Activated CD4-positive, alpha-beta T cell treated with anti-CD3 and anti-CD28 coated beads, Interleukin-2, amount 10 ng/mL, durations not matched to agents 24 days and 14 days (primary cell): ENCODE results near the gene ADGRG1. TPM values are rescaled to one million over a fixed set of nuclear protein-coding genes. Genes with fewer than 3 reads are reported as not detected.

Experiments used
- DNase-seq: peaks from one replicate; pipeline ENCODE4 v3.0.0; 2022
- H3K27ac Mint-ChIP-seq: one replicate; pipeline ENCODE4 v1.8.0; 2022; ENCODE audit warnings: mild to moderate bottlenecking, mixed read lengths
- H3K27me3 Mint-ChIP-seq: one replicate; pipeline ENCODE4 v1.8.0; 2022; ENCODE audit warnings: mixed read lengths
- H3K36me3 Mint-ChIP-seq: one replicate; pipeline ENCODE4 v1.8.0; 2022; ENCODE audit warnings: low read depth, mild to moderate bottlenecking, mixed read lengths
- H3K4me1 Mint-ChIP-seq: one replicate; pipeline ENCODE4 v1.8.0; 2021; ENCODE audit warnings: mixed read lengths
- H3K4me3 Mint-ChIP-seq: one replicate; pipeline ENCODE4 v1.8.0; 2022; ENCODE audit warnings: mild to moderate bottlenecking, moderate library complexity, mixed read lengths
- H3K9me3 Mint-ChIP-seq: one replicate; pipeline ENCODE4 v1.8.0; 2021; ENCODE audit warnings: mixed read lengths
- intact Hi-C: fragments of 100-400 bp; cut with micrococcal nuclease; formaldehyde crosslinking; loops from one replicate; pipeline ENCODE4 v1.15.1; 2023
- total RNA-seq: library from RNA; stranded (reverse); gene quantifications from 2 replicates; pipeline ENCODE4 v1.2.3, GENCODE V29; 2022

ADGRG1 gene
- total RNA-seq, 1 donor from 2014 or later: 4.8 TPM

DNA sequence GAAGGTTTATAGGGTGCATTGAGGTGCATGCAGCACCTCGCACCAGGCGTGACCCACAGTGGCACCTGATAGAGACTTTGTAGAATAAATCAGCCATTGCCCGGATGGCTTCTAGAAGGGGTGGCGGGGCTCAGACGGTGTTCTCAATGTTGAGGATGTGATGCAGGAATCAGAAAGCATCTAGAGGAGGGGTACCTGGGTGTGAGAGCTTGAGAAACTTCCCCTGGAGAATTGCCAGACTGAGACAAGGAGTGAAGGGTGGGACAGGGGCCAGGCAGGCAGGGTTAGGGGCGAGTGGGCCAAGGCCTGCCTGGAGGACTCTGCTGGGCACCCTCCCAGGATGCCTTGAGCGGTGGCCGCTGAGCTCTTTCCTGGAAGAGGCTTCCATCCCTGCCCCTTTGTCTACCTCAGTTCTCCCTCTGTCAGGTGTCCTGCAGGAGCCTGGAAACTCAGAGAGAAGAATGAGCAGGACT is 9.3 kb upstream of the ADGRG1 start:
- H3K4me1 Mint-ChIP-seq: peaks cover 8% of the 10 kb centered on the region
- DNase-seq: no peak
- H3K27ac Mint-ChIP-seq: no peak overlapping the region
- intact Hi-C loops: no loop called here
- H3K36me3 Mint-ChIP-seq: no peaks in the 10 kb centered on the region
- H3K27me3 Mint-ChIP-seq: no peaks in the 10 kb centered on the region
- H3K4me3 Mint-ChIP-seq: no peak overlapping the region
- no peaks in the 10 kb centered on the region for H3K9me3 Mint-ChIP-seq

GRCh38 chr16:57619606-57620334 is 8.7 kb upstream of the ADGRG1 start:
- H3K36me3 Mint-ChIP-seq: no peaks in the 10 kb centered on the region
- peaks cover 5% of the 10 kb centered on the region for H3K4me1 Mint-ChIP-seq
- H3K27me3 Mint-ChIP-seq: no peaks in the 10 kb centered on the region
- intact Hi-C loops: no loop called here
- no peaks in the 10 kb centered on the region for H3K9me3 Mint-ChIP-seq
- no peak for DNase-seq
- no peak overlapping the region for H3K27ac Mint-ChIP-seq
- H3K4me3 Mint-ChIP-seq: no peak overlapping the region

GRCh38 chr16:57620335-57621231 is 7.8 kb upstream of the ADGRG1 start:
- H3K27me3 Mint-ChIP-seq: peaks cover 7% of the 10 kb centered on the region

GRCh38 chr16:57621521-57622271 is 6.7 kb upstream of the ADGRG1 start:
- Mint-ChIP-seq H3K4me1 (no peaks in the 10 kb centered on the region), H3K27ac (no peak overlapping the region), H3K36me3 (no peaks in the 10 kb centered on the region), H3K27me3 (peaks cover 7% of the 10 kb centered on the region), H3K9me3 (no peaks in the 10 kb centered on the region), H3K4me3 (no peak overlapping the region)
- no peak for DNase-seq
- intact Hi-C loops: no loop called here

More at GRCh38 chr16:57620335-57621231, 7.8 kb upstream of the ADGRG1 start:
- no peak overlapping the region for H3K4me3 Mint-ChIP-seq
- H3K27ac Mint-ChIP-seq: no peak overlapping the region
- intact Hi-C loops: no loop called here
- H3K4me1 Mint-ChIP-seq: no peaks in the 10 kb centered on the region
- DNase-seq: no peak
- H3K36me3 Mint-ChIP-seq: no peaks in the 10 kb centered on the region
- no peaks in the 10 kb centered on the region for H3K9me3 Mint-ChIP-seq

DNA sequence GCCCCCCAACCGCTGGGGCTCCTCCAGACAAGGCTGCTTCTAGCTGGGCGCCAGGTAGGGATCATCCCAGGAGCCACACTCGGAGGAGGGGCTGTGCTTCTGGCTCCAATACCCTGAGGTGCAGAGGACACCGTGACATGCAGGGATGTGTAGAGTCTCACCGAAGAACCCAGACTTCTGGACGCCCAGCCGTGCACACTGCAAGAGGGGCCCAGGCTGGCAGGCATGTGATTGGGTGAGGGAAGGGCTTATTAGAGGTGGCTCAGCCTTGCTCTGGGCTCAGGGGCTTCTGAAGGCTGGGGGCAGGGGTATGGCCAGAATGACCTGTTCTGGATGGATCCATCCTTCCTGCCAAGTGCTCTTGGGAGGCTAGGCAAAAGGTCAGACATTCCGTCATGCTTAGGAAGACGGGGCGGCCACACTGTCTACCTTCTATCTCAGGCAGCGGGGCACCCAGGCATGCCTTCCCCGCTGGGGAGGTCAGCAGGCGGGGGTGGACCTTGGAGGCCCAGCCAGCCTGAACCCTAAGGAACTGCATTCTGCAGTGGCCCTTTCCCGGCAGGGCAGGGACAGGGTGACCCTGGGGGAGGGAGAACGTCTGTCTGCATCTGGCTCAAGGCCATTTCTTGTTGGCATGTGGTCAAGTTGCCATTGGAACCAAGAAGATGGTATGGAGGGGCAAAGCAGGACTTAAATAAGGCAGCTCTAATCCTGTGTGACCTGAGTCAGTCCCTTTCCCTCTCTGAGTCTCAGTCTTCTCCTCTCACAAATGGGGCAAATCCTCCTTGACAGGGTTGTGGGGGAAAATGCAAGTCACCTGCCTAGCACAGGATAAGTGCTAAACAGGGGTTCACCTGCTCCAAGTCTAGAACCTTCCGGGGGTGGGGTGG is 5.8 kb upstream of the ADGRG1 start:
- Mint-ChIP-seq H3K27me3 (peaks cover 7% of the 10 kb centered on the region), H3K4me1 (no peaks in the 10 kb centered on the region), H3K9me3 (no peaks in the 10 kb centered on the region), H3K36me3 (no peaks in the 10 kb centered on the region), H3K4me3 (no peak overlapping the region), H3K27ac (no peak overlapping the region)
- DNase-seq: no peak
- intact Hi-C loops: no loop called here

DNA sequence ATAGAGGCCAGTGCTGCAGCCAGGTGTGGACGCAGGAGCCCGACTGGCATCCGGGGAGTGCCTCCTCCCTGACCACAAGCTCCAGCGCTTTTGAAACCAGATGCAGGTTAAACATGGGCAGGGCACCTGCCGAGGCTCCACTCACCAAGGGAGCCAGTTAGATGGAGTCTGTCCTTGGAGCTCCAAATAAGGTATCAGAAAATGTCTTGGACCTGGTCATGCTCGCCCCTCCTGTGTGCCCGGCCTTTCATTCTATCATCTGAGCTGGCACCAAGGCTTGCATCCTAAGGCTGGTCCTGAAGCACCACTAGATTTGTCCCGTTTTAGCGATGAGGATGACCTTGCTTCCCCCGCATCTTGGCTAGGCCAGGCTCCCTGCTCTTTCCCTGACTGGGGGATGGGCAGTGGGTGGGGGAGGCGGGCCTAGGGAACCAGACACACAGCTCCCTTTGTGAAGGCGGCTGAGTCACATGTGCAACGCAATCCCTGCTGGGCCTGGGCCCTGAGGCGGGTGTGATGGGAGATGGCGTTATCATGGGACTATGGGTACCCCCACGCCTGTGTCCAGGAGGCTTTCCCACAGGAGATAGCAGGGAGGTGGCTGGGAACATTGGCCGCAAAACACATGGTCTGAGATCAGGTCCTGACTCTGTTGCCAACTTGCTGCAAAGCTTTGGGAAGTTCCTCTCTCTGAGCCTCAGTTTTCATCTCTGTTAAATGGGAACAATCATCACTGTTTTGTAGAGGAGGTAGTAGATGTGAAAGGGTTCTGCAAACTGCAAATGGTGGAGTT is 5.0 kb upstream of the ADGRG1 start:
- no peaks in the 10 kb centered on the region for H3K36me3 Mint-ChIP-seq
- intact Hi-C loops: no loop called here
- peaks cover 7% of the 10 kb centered on the region for H3K27me3 Mint-ChIP-seq
- DNase-seq: no peak
- H3K4me1 Mint-ChIP-seq: peaks cover 5% of the 10 kb centered on the region
- H3K4me3 Mint-ChIP-seq: no peak overlapping the region
- no peak overlapping the region for H3K27ac Mint-ChIP-seq
- no peaks in the 10 kb centered on the region for H3K9me3 Mint-ChIP-seq

DNA sequence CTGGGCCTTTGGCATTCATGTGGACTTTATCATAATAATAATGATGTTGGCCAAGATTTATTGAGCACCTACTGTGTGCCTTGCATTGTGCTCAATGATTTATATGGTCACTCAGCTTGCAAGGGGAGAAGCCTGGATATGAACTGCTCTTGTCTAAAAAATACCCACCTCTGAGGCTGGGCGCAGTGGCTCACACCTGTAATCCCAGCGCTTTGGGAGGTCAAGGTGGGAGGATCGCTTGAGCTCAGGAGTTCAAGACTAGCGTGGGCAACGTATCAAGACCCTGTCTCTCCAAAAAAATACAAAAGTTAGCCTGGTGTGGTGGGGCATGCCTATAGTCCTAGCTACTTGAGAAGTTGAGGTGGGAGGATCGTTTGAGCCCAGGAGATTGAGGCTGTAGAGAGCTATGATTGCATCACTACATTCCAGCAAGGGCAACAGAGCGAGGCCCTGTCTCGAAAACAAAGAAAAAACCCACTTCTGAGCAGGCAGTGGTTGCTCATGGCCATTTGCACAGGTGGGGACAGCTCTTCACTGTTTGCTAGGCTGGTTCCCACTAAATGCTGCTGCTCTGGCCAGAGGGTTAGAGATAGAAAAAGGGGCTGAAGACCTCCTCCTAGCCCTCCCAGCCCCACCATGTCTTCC is 4.3 kb upstream of the ADGRG1 start:
- Mint-ChIP-seq H3K27ac (no peak overlapping the region), H3K36me3 (no peaks in the 10 kb centered on the region), H3K4me3 (no peak overlapping the region), H3K9me3 (no peaks in the 10 kb centered on the region), H3K4me1 (peaks cover 12% of the 10 kb centered on the region), H3K27me3 (peaks cover 13% of the 10 kb centered on the region)
- intact Hi-C loops: no loop called here
- DNase-seq: no peak

DNA sequence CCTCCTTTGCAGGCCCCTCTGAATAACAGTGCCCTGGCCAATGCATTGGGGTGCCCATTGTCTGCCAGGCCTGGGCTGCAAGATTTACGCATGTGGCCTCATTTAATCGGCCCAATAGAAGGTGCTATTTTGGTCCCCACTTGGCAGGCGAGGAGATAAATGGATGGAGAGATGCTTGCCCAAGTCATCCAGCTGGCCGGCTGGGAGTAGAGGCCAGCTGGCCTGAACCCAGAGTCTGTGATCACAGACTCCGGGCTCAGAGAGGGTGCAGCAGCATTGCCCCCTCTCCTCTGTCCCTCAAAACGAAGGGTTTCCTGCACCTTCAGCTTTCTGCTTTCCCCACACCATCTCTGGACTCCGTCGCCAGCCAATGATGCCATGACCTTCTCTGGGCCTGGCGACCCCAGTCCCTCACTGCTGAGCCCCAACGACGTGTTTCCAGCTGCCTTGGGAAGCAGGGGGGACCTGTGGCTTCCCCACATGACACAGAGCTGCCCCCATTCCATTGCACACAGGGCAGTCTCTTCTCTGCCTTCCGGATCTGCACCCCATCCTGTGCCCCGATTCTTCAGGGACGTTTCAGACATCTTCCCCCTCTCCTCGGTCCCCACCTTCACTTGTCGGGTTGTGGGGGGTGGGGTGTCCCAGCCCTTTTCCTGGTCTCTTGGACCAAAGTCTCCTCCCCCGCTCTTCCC is 3.5 kb upstream of the ADGRG1 start:
- Mint-ChIP-seq H3K27ac (no peak overlapping the region), H3K9me3 (no peaks in the 10 kb centered on the region), H3K4me1 (peaks cover 12% of the 10 kb centered on the region), H3K36me3 (no peaks in the 10 kb centered on the region), H3K4me3 (no peak overlapping the region), H3K27me3 (peaks cover 15% of the 10 kb centered on the region)
- no peak for DNase-seq
- intact Hi-C loops: loop anchor here (5.0 kb wide), 1 partner anchor 33 kb away; no protein-coding TSS in a partner anchor

GRCh38 chr16:57626420-57627170 is 1.8 kb upstream of the ADGRG1 start:
- no peak for DNase-seq
- H3K27me3 Mint-ChIP-seq: peaks cover 24% of the 10 kb centered on the region
- H3K9me3 Mint-ChIP-seq: no peaks in the 10 kb centered on the region
- peak overlapping the region; percentile 23 for H3K27ac Mint-ChIP-seq
- H3K4me3 Mint-ChIP-seq: no peak overlapping the region
- intact Hi-C loops: loop anchor here (5.0 kb wide), 1 partner anchor 34 kb away; no protein-coding TSS in a partner anchor
- peaks cover 16% of the 10 kb centered on the region for H3K4me1 Mint-ChIP-seq
- no peaks in the 10 kb centered on the region for H3K36me3 Mint-ChIP-seq

- DNase-seq: no peak
- Mint-ChIP-seq H3K4me1 (peaks cover 16% of the 10 kb centered on the region), H3K9me3 (no peaks in the 10 kb centered on the region), H3K27ac (peak overlapping the region; percentile 23), H3K27me3 (peaks cover 24% of the 10 kb centered on the region), H3K4me3 (no peak overlapping the region), H3K36me3 (no peaks in the 10 kb centered on the region)
- intact Hi-C loops: loop anchor here (5.0 kb wide), 1 partner anchor 35 kb away; no protein-coding TSS in a partner anchor
These were observed 1.1 kb upstream of the ADGRG1 start for GRCh38 chr16:57627184-57627871.
